SK-N-SH (cell line): Measurements from ENCODE around the gene SLC19A3. TPM values are rescaled to one million over a fixed set of nuclear protein-coding genes. Genes with fewer than 3 reads are reported as not detected.
"Not testable (repeated sequence)": the region's sequence is repeated elsewhere in the genome, so short reads cannot be mapped to it uniquely, and the experiment has no call there.

Experiments used
- CTCF ChIA-PET: fragments of 300-600, 350-600 bp; formaldehyde crosslinking; extraction: SDS; loops from one replicate; lab custom pipeline; 2021; lab: Yijun Ruan, JAX
- POLR2A ChIA-PET: fragments of 350-600 bp; sonication (Branson Sonifier 250); formaldehyde crosslinking; extraction: SDS; loops from one replicate; lab custom pipeline; 2020; ENCODE audit warnings: antibody characterized with exemption, inconsistent platforms; lab: Yijun Ruan, JAX
- DNase-seq: peaks from one replicate; pipeline ENCODE4 v3.0.0; 2012
- H2AFZ ChIP-seq: fragments of 200-600 bp; sonication (generic); 2 replicates; pipeline ENCODE4 v1.8.1; 2016; ENCODE audit warnings: antibody characterized with exemption, mild to moderate bottlenecking, low read depth
- H3F3A ChIP-seq: fragments of 200-600 bp; sonication (generic); replicated peaks from 2 replicates; pipeline ENCODE3; 2016; ENCODE audit warnings: antibody characterized with exemption, mild to moderate bottlenecking; ENCODE audit not compliant: insufficient read depth
- H3K27ac ChIP-seq, 2 experiments: fragments of 200-500 bp in 1 of 2; fragments of 200-600 bp in 1 of 2; sonication (Bioruptor generic) in 1 of 2; sonication (generic), shearing (Covaris generic) in 1 of 2; 2 replicates each; pipeline versions ENCODE4 v1.5.1 to v1.6.1; 2014 to 2016; ENCODE audit warnings: low read depth in 2 of 2, inconsistent platforms in 1 of 2, low read length in 1 of 2, mild to moderate bottlenecking in 1 of 2, mixed read lengths in 1 of 2
- H3K27me3 ChIP-seq: fragments of 200-600 bp; sonication (generic), shearing (Covaris generic); 2 replicates; pipeline ENCODE4 v1.6.1; 2016; ENCODE audit warnings: mixed run types; ENCODE audit not compliant: insufficient read depth
- H3K36me3 ChIP-seq, 2 experiments: fragments of 200-500 bp in 1 of 2; fragments of 200-600 bp in 1 of 2; sonication (Bioruptor generic) in 1 of 2; sonication (generic) in 1 of 2; replicated peaks in 1 of 2; 2 replicates each; pipeline versions ENCODE3 to v1.5.1; 2014 to 2016; ENCODE audit warnings: low read length in 1 of 2, mild to moderate bottlenecking in 1 of 2; ENCODE audit not compliant: insufficient read depth in 2 of 2, control insufficient read depth in 1 of 2
- H3K4me1 ChIP-seq, 2 experiments: fragments of 200-500 bp in 1 of 2; fragments of 200-600 bp in 1 of 2; sonication (Bioruptor generic) in 1 of 2; sonication (generic), shearing (Covaris generic) in 1 of 2; 2 replicates each; pipeline versions ENCODE4 v1.5.1 to v1.6.1; 2014 to 2016; ENCODE audit warnings: low read depth in 1 of 2, low read length in 1 of 2, mixed run types in 1 of 2; ENCODE audit not compliant: insufficient read depth in 2 of 2, control insufficient read depth in 1 of 2
- H3K4me2 ChIP-seq: fragments of 200-600 bp; sonication (generic), shearing (Covaris generic); 2 replicates; pipeline ENCODE4 v1.6.1; 2017; ENCODE audit warnings: mixed run types
- H3K4me3 ChIP-seq, 2 experiments: fragments of 200-500 bp in 1 of 2; fragments of 200-600 bp in 1 of 2; sonication (Bioruptor generic) in 1 of 2; sonication (generic), shearing (Covaris generic) in 1 of 2; 2 replicates each; pipeline versions ENCODE4 v1.5.1 to v1.8.1; 2014 to 2016; ENCODE audit warnings: low read depth in 2 of 2, inconsistent platforms in 1 of 2, low read length in 1 of 2, mild to moderate bottlenecking in 1 of 2, mixed read lengths in 1 of 2, moderate library complexity in 1 of 2
- H3K79me2 ChIP-seq: fragments of 200-600 bp; sonication (generic); 2 replicates; pipeline ENCODE4 v1.8.1; 2017; ENCODE audit warnings: mild to moderate bottlenecking; ENCODE audit not compliant: insufficient read depth
- H3K9ac ChIP-seq: fragments of 200-600 bp; sonication (generic); 2 replicates; pipeline ENCODE4 v1.6.1; 2017; ENCODE audit warnings: mixed run types
- H3K9me2 ChIP-seq: fragments of 200-600 bp; sonication (generic); 2 replicates; pipeline ENCODE4 v1.6.1; 2017; ENCODE audit warnings: mixed run types
- H3K9me3 ChIP-seq: fragments of 200-600 bp; sonication (generic); 2 replicates; pipeline ENCODE4 v1.6.1; 2017; ENCODE audit warnings: mixed run types, mild to moderate bottlenecking, moderate library complexity
- H4K20me1 ChIP-seq: fragments of 200-600 bp; sonication (generic); 2 replicates; pipeline ENCODE4 v1.6.1; 2017; ENCODE audit warnings: mild to moderate bottlenecking, mixed run types; ENCODE audit not compliant: insufficient read depth
- EP300 ChIP-seq, 2 experiments: IDR thresholded peaks; 2 replicates each; pipeline versions ENCODE4 v1.4.0 to v1.6.1; 2012; ENCODE audit warnings: borderline replicate concordance in 1 of 2, low read depth in 1 of 2, low read length in 1 of 2
- SMC3 ChIP-seq: IDR thresholded peaks from 2 replicates; pipeline ENCODE4 v1.6.1; 2012; ENCODE audit warnings: low read depth, low read length, improper control_type of control experiment
- TAF1 ChIP-seq: IDR thresholded peaks from 2 replicates; pipeline ENCODE4 v1.6.1; 2012; ENCODE audit warnings: low read depth, mild to moderate bottlenecking, low read length, moderate library complexity, borderline replicate concordance
- WGBS: methylation state at CpG from one replicate; pipeline ENCODE4 v1.1.6; 2017; ENCODE audit warnings: low lambda C conversion rate; 5-methylcytosine and 5-hydroxymethylcytosine counted together
- polyA plus RNA-seq, 3 experiments: library from polyadenylated mRNA; depleted of rRNA; stranded (reverse); fragments of >200 nt; gene quantifications; 2 replicates each; pipeline ENCODE4 v1.2.3, GENCODE V29; 2012
- TF ChIP-seq, protein P1 (sequence below): IDR thresholded peaks from 2 replicates; pipeline ENCODE4 v1.4.0; 2012; ENCODE audit warnings: low read depth, borderline replicate concordance
- TF ChIP-seq, protein P2 (sequence below): IDR thresholded peaks from 2 replicates; pipeline ENCODE4 v1.6.1; 2012; ENCODE audit warnings: mild to moderate bottlenecking, low read depth, low read length, moderate library complexity
- TF ChIP-seq, protein P3 (sequence below): fragments of 150-350 bp; IDR thresholded peaks from 2 replicates; pipeline ENCODE4 v1.6.1; 2017; ENCODE audit warnings: antibody characterized with exemption, low read length, low read depth, borderline replicate concordance
- TF ChIP-seq, protein P4 (sequence below): fragments of 200-600 bp; sonication (generic); IDR thresholded peaks from 2 replicates; pipeline ENCODE4 v1.6.1; 2017; ENCODE audit warnings: antibody characterized with exemption, mild to moderate bottlenecking, moderate library complexity

Gene SLC19A3
- polyA plus RNA-seq, 1 of the 3 experiments (the other 2 are of a cell fraction), result 0.02 TPM

DNA sequence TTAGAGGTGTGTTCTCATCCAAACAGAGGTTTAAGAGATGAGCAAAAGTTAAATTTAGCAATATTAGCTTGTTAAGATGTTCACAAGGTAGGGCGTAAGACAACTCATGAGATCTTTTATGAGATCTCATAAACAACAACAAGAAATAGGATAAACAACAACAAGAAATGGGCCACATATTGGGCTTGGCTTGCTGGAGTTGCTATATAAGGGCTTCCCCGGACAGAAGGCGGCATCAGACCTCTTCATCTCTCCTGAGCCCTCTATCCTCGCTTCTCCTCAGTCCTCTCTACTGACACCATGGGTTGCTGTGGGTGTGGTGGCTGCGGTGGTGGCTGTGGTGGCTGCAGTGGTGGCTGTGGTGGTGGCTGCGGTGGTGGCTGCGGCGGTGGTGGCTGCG lies 27.8 kb upstream of the SLC19A3 start, which contains the start of gene SCYGR8:
TSS of gene SCYGR8 (plus strand) at position 301 of the 400 bp plus-strand sequence. CDS start at position 301, 0 bp downstream.
- H3F3A ChIP-seq, result no peaks in the 10 kb centered on the region
- no peak within 1 kb of the TSS for H3K4me2 ChIP-seq
- H3K36me3 ChIP-seq, result no peaks in the 10 kb centered on the region
- H2AFZ ChIP-seq, result no peak within 1 kb of the TSS
- CTCF ChIA-PET, result no interaction called here
- no peaks in the 10 kb centered on the region for H3K4me1 ChIP-seq
- H3K27me3 ChIP-seq, result no peaks in the 10 kb centered on the region; the same call in 1 of the 2 replicates
- TF ChIP-seq EP300 (IDR thresholded peaks at IDR 0.05; ENCODE audit: borderline replicate concordance in 1 of 2, low read depth in 1 of 2, low read length in 1 of 2), result no peak
- TF ChIP-seq SMC3, result no peak
- TF ChIP-seq, protein P1, sequence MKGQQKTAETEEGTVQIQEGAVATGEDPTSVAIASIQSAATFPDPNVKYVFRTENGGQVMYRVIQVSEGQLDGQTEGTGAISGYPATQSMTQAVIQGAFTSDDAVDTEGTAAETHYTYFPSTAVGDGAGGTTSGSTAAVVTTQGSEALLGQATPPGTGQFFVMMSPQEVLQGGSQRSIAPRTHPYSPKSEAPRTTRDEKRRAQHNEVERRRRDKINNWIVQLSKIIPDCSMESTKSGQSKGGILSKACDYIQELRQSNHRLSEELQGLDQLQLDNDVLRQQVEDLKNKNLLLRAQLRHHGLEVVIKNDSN, result no peak
- TF ChIP-seq, protein P2, sequence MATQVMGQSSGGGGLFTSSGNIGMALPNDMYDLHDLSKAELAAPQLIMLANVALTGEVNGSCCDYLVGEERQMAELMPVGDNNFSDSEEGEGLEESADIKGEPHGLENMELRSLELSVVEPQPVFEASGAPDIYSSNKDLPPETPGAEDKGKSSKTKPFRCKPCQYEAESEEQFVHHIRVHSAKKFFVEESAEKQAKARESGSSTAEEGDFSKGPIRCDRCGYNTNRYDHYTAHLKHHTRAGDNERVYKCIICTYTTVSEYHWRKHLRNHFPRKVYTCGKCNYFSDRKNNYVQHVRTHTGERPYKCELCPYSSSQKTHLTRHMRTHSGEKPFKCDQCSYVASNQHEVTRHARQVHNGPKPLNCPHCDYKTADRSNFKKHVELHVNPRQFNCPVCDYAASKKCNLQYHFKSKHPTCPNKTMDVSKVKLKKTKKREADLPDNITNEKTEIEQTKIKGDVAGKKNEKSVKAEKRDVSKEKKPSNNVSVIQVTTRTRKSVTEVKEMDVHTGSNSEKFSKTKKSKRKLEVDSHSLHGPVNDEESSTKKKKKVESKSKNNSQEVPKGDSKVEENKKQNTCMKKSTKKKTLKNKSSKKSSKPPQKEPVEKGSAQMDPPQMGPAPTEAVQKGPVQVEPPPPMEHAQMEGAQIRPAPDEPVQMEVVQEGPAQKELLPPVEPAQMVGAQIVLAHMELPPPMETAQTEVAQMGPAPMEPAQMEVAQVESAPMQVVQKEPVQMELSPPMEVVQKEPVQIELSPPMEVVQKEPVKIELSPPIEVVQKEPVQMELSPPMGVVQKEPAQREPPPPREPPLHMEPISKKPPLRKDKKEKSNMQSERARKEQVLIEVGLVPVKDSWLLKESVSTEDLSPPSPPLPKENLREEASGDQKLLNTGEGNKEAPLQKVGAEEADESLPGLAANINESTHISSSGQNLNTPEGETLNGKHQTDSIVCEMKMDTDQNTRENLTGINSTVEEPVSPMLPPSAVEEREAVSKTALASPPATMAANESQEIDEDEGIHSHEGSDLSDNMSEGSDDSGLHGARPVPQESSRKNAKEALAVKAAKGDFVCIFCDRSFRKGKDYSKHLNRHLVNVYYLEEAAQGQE, result no peak
- no peak for TF ChIP-seq TAF1
- TF ChIP-seq, protein P3, sequence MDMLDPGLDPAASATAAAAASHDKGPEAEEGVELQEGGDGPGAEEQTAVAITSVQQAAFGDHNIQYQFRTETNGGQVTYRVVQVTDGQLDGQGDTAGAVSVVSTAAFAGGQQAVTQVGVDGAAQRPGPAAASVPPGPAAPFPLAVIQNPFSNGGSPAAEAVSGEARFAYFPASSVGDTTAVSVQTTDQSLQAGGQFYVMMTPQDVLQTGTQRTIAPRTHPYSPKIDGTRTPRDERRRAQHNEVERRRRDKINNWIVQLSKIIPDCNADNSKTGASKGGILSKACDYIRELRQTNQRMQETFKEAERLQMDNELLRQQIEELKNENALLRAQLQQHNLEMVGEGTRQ, result no peak
- no peak within 1 kb of the TSS for H3K27ac ChIP-seq
- H4K20me1 ChIP-seq, result no peaks in the 10 kb centered on the region
- no peak for DNase-seq
- H3K79me2 ChIP-seq, result no peaks in the 10 kb centered on the region
- no peaks in the 10 kb centered on the region for H3K9me3 ChIP-seq
- H3K4me3 ChIP-seq, result no peak within 1 kb of the TSS
- POLR2A ChIA-PET, result no interaction called here
- no peaks in the 10 kb centered on the region for H3K9me2 ChIP-seq
- no peak within 1 kb of the TSS for H3K9ac ChIP-seq
- 60% methylated on average over 5 of the region's 9 CpGs for WGBS

DNA sequence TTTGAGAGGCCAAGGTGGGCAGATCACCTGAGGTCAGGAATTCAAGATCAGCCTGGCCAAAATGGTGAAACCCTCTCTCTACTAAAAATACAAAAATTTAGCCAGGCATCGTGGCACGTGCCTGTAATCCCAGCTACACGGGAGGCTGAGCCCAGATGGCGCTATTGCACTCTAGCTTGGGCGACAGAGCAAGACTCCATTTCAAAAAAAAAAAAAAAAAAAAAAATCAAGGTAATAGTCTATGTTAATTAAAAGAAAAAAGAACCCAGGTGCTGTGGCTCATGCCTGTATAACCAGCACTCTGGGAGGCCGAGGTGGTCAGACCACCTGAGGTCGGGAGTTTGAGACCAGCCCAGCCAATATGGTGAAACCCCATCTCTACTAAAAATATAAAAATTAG lies 22.9 kb upstream of the SLC19A3 start:
- H3K4me3 ChIP-seq, H3K27ac ChIP-seq, H3K9me3 ChIP-seq, H3K79me2 ChIP-seq, POLR2A ChIA-PET, H4K20me1 ChIP-seq, H2AFZ ChIP-seq, H3F3A ChIP-seq, H3K9me2 ChIP-seq, DNase-seq, H3K9ac ChIP-seq, H3K27me3 ChIP-seq, H3K36me3 ChIP-seq, H3K4me1 ChIP-seq, H3K4me2 ChIP-seq: not testable (repeated sequence)
- 49% methylated on average over 7 of the region's 7 CpGs for WGBS
- TF ChIP-seq, protein P4, sequence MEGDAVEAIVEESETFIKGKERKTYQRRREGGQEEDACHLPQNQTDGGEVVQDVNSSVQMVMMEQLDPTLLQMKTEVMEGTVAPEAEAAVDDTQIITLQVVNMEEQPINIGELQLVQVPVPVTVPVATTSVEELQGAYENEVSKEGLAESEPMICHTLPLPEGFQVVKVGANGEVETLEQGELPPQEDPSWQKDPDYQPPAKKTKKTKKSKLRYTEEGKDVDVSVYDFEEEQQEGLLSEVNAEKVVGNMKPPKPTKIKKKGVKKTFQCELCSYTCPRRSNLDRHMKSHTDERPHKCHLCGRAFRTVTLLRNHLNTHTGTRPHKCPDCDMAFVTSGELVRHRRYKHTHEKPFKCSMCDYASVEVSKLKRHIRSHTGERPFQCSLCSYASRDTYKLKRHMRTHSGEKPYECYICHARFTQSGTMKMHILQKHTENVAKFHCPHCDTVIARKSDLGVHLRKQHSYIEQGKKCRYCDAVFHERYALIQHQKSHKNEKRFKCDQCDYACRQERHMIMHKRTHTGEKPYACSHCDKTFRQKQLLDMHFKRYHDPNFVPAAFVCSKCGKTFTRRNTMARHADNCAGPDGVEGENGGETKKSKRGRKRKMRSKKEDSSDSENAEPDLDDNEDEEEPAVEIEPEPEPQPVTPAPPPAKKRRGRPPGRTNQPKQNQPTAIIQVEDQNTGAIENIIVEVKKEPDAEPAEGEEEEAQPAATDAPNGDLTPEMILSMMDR, result peak; percentile 37; the same call in 1 of the 2 replicates
- CTCF ChIA-PET, result interaction anchor here (0.8 kb wide), 1 partner anchor 708 kb away, joined by 4 read pairs; no protein-coding TSS in a partner anchor
